GM12891 (cell line): ENCODE results near the gene PSMB11.

Experiments
- PAX5 ChIP-seq: IDR thresholded peaks from 2 replicates; pipeline ENCODE4 v1.6.1; 2011; ENCODE audit warnings: low read length, moderate library complexity, mild to moderate bottlenecking; ENCODE audit not compliant: insufficient read depth, severe bottlenecking
- POLR2A ChIP-seq: IDR thresholded peaks from 2 replicates; pipeline ENCODE4 v1.6.1; 2011; ENCODE audit warnings: low read depth, low read length, control low read depth
- SPI1 ChIP-seq: IDR thresholded peaks from 2 replicates; pipeline ENCODE4 v1.6.1; 2011; ENCODE audit warnings: low read depth, low read length, control low read depth
- TAF1 ChIP-seq: IDR thresholded peaks from 2 replicates; pipeline ENCODE4 v1.6.1; 2011; ENCODE audit warnings: low read depth, low read length, control low read depth

DNA sequence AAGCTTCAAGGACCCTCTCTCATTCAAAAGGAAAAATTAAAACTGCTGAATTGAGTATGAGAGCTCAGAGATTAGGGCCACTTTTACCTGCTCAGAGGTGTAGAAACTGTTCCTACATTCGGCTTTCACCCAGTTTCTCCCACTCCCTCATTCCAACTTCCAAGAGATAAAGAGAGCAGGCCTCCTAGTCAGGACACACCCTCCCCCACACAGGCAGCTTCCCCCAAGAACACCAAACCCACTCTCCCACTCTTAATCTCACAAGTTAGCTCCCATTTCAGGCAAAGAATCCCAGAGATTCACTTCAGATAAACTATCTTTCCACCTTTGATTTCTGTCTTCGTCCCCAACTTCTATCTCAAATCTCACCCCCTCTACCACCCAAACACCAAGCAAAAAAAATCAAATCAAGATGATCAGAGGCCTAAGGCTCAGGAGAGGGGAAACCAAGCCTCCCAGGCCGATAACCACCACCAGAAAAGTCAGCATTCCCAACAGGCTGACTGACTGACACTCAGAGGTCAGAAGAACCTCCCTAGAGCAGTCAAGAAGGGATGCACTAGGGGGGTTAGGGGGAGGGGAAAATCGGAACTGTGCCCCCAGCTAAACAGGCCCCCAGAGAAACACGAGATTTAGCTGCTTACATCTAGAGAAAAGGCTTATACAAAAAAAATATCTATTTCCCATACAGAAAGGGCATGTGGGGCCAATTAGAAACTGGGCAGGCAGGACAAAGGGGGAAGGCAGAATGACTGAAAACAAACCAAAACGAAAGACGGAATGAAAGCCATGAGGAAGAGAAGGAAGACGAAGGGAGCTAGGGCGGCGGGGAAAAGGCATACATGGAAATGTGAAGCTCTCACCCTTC lies 28.5 kb downstream of the PSMB11 start:
- TF ChIP-seq POLR2A (no peak), SPI1 (no peak), TAF1 (no peak), PAX5 (no peak)
